Glutamatergic neuron (in vitro differentiated cells): ENCODE data around the gene SPSB3. TPM values are rescaled to one million over a fixed set of nuclear protein-coding genes. Genes with fewer than 3 reads are reported as not detected.

ENCODE experiments used
- DNase-seq: peaks from one replicate; pipeline ENCODE4 v3.0.0; 2022
- H3K27ac Mint-ChIP-seq: one replicate; pipeline ENCODE4 v1.8.0; 2020; ENCODE audit warnings: mild to moderate bottlenecking, mixed read lengths, inconsistent platforms; ENCODE audit not compliant: unreplicated experiment
- H3K27me3 Mint-ChIP-seq: one replicate; pipeline ENCODE4 v1.8.0; 2020; ENCODE audit warnings: mild to moderate bottlenecking, moderate library complexity, mixed read lengths, inconsistent platforms; ENCODE audit not compliant: unreplicated experiment
- H3K36me3 Mint-ChIP-seq: one replicate; pipeline ENCODE4 v1.8.0; 2020; ENCODE audit warnings: mild to moderate bottlenecking, mixed read lengths, inconsistent platforms; ENCODE audit not compliant: unreplicated experiment
- H3K4me1 Mint-ChIP-seq: one replicate; pipeline ENCODE4 v1.8.0; 2020; ENCODE audit warnings: mild to moderate bottlenecking, low read depth, mixed read lengths, inconsistent platforms; ENCODE audit not compliant: unreplicated experiment
- H3K4me3 Mint-ChIP-seq: one replicate; pipeline ENCODE4 v1.8.0; 2020; ENCODE audit warnings: mild to moderate bottlenecking, mixed read lengths, inconsistent platforms; ENCODE audit not compliant: unreplicated experiment
- H3K9me3 Mint-ChIP-seq: one replicate; pipeline ENCODE4 v1.8.0; 2020; ENCODE audit warnings: mild to moderate bottlenecking, moderate library complexity, mixed read lengths, inconsistent platforms; ENCODE audit not compliant: unreplicated experiment
- long read RNA-seq: library from polyadenylated mRNA; unstranded; transcript quantifications from one replicate; pipeline ENCODE4 v2.0.0, GENCODE V29; 2020; ENCODE audit not compliant: unreplicated experiment
- total RNA-seq: library from RNA; stranded (reverse); fragmentation: NEBNext Ultra II Directional; extraction: Animal tissue kit (Norgen Biotek cat#: 25700); gene quantifications from one replicate; pipeline ENCODE4 v1.2.1, GENCODE V29; 2021; ENCODE audit not compliant: unreplicated experiment
- TF ChIP-seq, protein P1 (sequence below): fragments of 200-600 bp; sonication (generic); IDR thresholded peaks from one replicate; pipeline ENCODE4 v1.5.0; 2021; ENCODE audit not compliant: partially characterized antibody, unreplicated experiment

Gene SPSB3
- total RNA-seq = 80.4 TPM
- long read RNA-seq, transcript SPSB3-208 (7 exons, 1,784 nt) = major isoform, 80 of 174 reads
- long read RNA-seq, transcript SPSB3-202 (5 exons, 1,509 nt) = minor isoform, 7 of 174 reads
- long read RNA-seq, transcript SPSB3-201 (6 exons, 1,449 nt) = minor isoform, 14 of 174 reads
- long read RNA-seq, transcript SPSB3-209 (6 exons, 1,628 nt) = minor isoform, 43 of 174 reads
- long read RNA-seq, partial matches to known transcripts = 4 of 174 reads
- long read RNA-seq, other reads (novel, unspliced or antisense) = 19 of 174 reads

DNA sequence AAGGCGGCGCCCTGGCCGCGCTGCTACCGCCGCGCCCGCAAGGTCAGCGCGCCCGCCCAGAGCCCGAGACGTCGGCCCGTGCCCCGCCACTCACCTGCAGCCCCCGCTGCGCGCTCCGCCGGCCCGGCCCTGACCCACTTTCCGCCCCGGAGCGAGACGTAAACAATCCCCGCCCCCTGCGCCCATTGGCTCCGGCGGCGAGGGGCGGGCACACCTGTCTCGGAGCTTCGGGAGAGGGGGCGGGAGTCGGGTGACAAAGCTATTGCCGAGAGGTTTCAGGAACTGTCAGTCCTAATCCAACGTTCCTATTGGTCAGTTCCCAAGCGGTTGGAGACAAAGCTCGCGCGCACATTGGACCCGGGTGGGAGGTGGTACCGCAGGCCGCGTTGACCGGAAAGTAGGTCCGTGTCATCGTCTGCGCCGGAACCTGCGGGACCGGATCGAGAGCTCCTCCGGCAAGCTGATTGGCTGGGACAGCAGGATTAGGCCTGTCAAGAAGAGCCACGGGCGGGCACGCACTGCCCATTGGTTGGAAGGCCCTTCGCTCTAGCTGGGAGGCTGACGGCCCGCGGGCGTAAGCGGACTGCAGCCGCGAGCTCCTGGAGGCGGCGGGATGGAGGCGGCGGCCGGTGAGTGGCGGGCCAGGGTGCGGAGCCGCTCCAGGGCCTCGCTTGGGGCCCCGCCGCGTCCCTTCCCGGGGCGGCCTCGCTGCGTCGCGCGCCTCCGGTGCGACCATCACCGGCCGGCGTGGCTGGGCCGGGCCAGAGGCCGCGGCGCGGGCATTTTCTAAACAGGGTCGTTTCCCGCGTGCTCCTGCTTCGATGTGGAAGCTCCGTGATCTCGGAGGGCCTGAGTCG lies at the start of gene SPSB3, which contains the start of gene NUBP2:
TSS of gene SPSB3 (minus strand) at position 164 of the 857 bp plus-strand sequence. CDS start 1,088 bp downstream, outside the sequence.
TSS of gene NUBP2 (plus strand) at position 553 of the 857 bp plus-strand sequence. CDS start at position 614, 61 bp downstream.
- peak within 1 kb of the TSS; percentile 92 for H3K4me3 Mint-ChIP-seq
- DNase-seq = peak; percentile 98
- peaks cover 4% of the 10 kb centered on the region for H3K4me1 Mint-ChIP-seq
- TF ChIP-seq, protein P1, sequence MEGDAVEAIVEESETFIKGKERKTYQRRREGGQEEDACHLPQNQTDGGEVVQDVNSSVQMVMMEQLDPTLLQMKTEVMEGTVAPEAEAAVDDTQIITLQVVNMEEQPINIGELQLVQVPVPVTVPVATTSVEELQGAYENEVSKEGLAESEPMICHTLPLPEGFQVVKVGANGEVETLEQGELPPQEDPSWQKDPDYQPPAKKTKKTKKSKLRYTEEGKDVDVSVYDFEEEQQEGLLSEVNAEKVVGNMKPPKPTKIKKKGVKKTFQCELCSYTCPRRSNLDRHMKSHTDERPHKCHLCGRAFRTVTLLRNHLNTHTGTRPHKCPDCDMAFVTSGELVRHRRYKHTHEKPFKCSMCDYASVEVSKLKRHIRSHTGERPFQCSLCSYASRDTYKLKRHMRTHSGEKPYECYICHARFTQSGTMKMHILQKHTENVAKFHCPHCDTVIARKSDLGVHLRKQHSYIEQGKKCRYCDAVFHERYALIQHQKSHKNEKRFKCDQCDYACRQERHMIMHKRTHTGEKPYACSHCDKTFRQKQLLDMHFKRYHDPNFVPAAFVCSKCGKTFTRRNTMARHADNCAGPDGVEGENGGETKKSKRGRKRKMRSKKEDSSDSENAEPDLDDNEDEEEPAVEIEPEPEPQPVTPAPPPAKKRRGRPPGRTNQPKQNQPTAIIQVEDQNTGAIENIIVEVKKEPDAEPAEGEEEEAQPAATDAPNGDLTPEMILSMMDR = no peak
- H3K9me3 Mint-ChIP-seq = peaks cover 5% of the 10 kb centered on the region
- peak within 1 kb of the TSS; percentile 87 for H3K27ac Mint-ChIP-seq
- peaks cover 20% of the 10 kb centered on the region for H3K27me3 Mint-ChIP-seq
- H3K36me3 Mint-ChIP-seq = no peaks in the 10 kb centered on the region

- TF ChIP-seq, protein P1 = no peak
- peaks cover 14% of the 10 kb centered on the region for H3K4me1 Mint-ChIP-seq
- peaks cover 8% of the 10 kb centered on the region for H3K9me3 Mint-ChIP-seq
- H3K36me3 Mint-ChIP-seq = no peaks in the 10 kb centered on the region
- no peak for DNase-seq
- H3K27ac Mint-ChIP-seq = no peak overlapping the region
- H3K4me3 Mint-ChIP-seq = no peak overlapping the region
- H3K27me3 Mint-ChIP-seq = no peaks in the 10 kb centered on the region
Observed at GRCh38 chr16:1831186-1832075, 49.1 kb upstream of the SPSB3 start.

DNA sequence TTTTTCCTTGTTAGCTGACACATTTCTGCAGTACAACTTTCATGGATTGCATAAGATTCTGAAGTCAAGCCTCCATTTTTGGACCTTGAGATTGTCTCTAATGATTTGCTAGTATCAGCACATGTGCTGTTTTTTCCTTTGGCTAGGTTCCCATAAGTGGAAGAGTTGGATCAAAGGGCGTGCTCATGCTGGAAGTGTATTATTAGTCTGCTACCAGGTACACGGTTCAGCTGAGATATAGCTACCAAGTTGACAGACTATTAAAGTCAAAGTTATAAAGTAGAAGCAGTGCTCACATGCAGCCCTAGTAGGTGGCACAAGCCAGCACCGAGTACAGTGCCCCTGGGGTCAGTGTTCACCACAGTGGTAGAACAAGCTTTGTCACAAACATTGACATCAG lies 47.8 kb upstream of the SPSB3 start:
- Mint-ChIP-seq H3K4me1 (peaks cover 14% of the 10 kb centered on the region), H3K4me3 (no peak overlapping the region), H3K36me3 (no peaks in the 10 kb centered on the region), H3K27me3 (no peaks in the 10 kb centered on the region), H3K9me3 (peaks cover 9% of the 10 kb centered on the region), H3K27ac (no peak overlapping the region)
- DNase-seq = no peak
- TF ChIP-seq, protein P1 = no peak

- Mint-ChIP-seq H3K27me3 (peaks cover 2% of the 10 kb centered on the region), H3K4me1 (peaks cover 17% of the 10 kb centered on the region), H3K9me3 (peaks cover 9% of the 10 kb centered on the region), H3K27ac (no peak overlapping the region), H3K36me3 (no peaks in the 10 kb centered on the region), H3K4me3 (peak overlapping the region; percentile 95)
- no peak for DNase-seq
- TF ChIP-seq, protein P1 = no peak
Observed at GRCh38 chr16:1828645-1829410, 46.5 kb upstream of the SPSB3 start.
